HL-60 (cell line): ENCODE measurements around the gene SLC37A2.

Source experiments
- DNase-seq, 2 experiments: peaks; one replicate each; pipeline ENCODE4 v3.0.0-alpha.2; 2010 to 2020; ENCODE audit warnings: low read depth in 1 of 2, low spot score in 1 of 2
- H3K27ac ChIP-seq: fragments of 250-450 bp; sonication (Bioruptor Pico); replicated peaks from 2 replicates; pipeline ENCODE4 v1.5.1; 2020; ENCODE audit warnings: mild to moderate bottlenecking, moderate library complexity
- H3K27me3 ChIP-seq: fragments of 250-450 bp; sonication (Bioruptor Pico); 2 replicates; pipeline ENCODE4 v1.5.1; 2021; ENCODE audit warnings: mild to moderate bottlenecking, moderate library complexity; ENCODE audit not compliant: insufficient read depth, poor library complexity, severe bottlenecking
- H3K4me3 ChIP-seq: replicated peaks from 2 replicates; pipeline ENCODE4 v1.5.1; 2011; ENCODE audit warnings: mild to moderate bottlenecking, control low read depth, low read length; ENCODE audit not compliant: insufficient read depth
- CTCF ChIP-seq: IDR thresholded peaks from one replicate; pipeline ENCODE4 v1.5.1; 2011; ENCODE audit warnings: low read length, control low read depth, inconsistent platforms; ENCODE audit not compliant: insufficient read depth
- GABPA ChIP-seq: IDR thresholded peaks from 2 replicates; pipeline ENCODE4 v1.6.1; 2012; ENCODE audit warnings: low read depth
- POLR2AphosphoS5 ChIP-seq: IDR thresholded peaks from 2 replicates; pipeline ENCODE4 v1.6.1; 2012; ENCODE audit warnings: low read depth
- REST ChIP-seq: IDR thresholded peaks from 2 replicates; pipeline ENCODE4 v1.6.1; 2012; ENCODE audit warnings: low read depth; ENCODE audit not compliant: insufficient replicate concordance
- SPI1 ChIP-seq: IDR thresholded peaks from 2 replicates; pipeline ENCODE4 v1.6.1; 2012; ENCODE audit warnings: low read depth, mild to moderate bottlenecking, borderline replicate concordance

Gene SLC37A2

DNA sequence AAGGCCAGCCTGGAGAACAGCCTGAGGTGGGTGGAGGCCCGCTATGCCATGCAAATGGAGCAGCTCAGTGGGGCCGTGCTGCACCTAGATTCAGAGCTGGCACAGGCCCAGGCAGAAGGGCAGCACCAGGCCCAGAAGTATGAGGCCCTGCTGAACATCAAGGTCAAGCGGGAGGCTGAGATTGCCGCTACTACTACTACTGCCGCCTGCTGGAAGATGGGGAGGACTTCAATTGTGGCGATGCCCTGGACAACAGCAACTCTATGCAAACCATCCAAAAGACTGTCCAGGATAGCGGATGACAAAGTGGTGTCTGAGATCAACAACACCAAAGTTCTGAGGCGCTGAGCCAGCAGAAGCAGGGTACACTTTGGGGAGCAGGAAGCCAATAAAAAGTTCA is 51.4 kb downstream of the SLC37A2 start:
- H3K27ac ChIP-seq, result no peak overlapping the region
- no peaks in the 10 kb centered on the region for H3K27me3 ChIP-seq
- TF ChIP-seq REST, result no peak
- TF ChIP-seq POLR2AphosphoS5, result no peak
- TF ChIP-seq GABPA, result no peak
- no peak for TF ChIP-seq CTCF
- TF ChIP-seq SPI1, result no peak
- no peak overlapping the region for H3K4me3 ChIP-seq
- DNase-seq, result no peak

GRCh38 chr11:125117429-125117828 is 54.3 kb downstream of the SLC37A2 start:
- H3K4me3 ChIP-seq, result no peak overlapping the region
- TF ChIP-seq GABPA (no peak), POLR2AphosphoS5 (no peak), SPI1 (no peak), CTCF (no peak), REST (no peak)
- no peak for DNase-seq
- no peak overlapping the region for H3K27ac ChIP-seq
- no peaks in the 10 kb centered on the region for H3K27me3 ChIP-seq

- TF ChIP-seq POLR2AphosphoS5, result no peak
- TF ChIP-seq CTCF, result no peak
- TF ChIP-seq REST, result no peak
- no peak for TF ChIP-seq SPI1
- TF ChIP-seq GABPA, result no peak
- Histone ChIP-seq H3K4me3 (no peak overlapping the region), H3K27me3 (no peaks in the 10 kb centered on the region), H3K27ac (peak overlapping the region; percentile 70)
- DNase-seq, result no peak
Observed at GRCh38 chr11:125123194-125123946, 60.3 kb downstream of the SLC37A2 start.
